CD4-positive, alpha-beta T cell (primary cell): ENCODE measurements around the gene ARHGAP26. TPM values are rescaled to one million over a fixed set of nuclear protein-coding genes. Genes with fewer than 3 reads are reported as not detected.

ENCODE experiments used
- ATAC-seq: fragments of 200-7000 bp; cut with Tn5 transposase; one replicate; pipeline ENCODE4 v1.10.0; 2022; ENCODE audit warnings: mild to moderate bottlenecking; ENCODE audit not compliant: poor library complexity
- CTCF ChIA-PET: fragments of 350-600 bp; sonication (Branson Sonifier 250); formaldehyde crosslinking; loops from one replicate; lab custom pipeline; 2021; ENCODE audit warnings: antibody characterized with exemption, inconsistent platforms; lab: Charles Lee
- POLR2A ChIA-PET: fragments of 350-600 bp; sonication (Branson Sonifier 250); formaldehyde crosslinking; loops from one replicate; lab custom pipeline; 2021; ENCODE audit warnings: antibody characterized with exemption, inconsistent platforms; lab: Charles Lee
- DNase-seq, 14 experiments: peaks; one replicate each; pipeline ENCODE4 v3.0.0-alpha.2; 2013 to 2020; ENCODE audit warnings: mixed read lengths in 2 of 14
- H3K27ac ChIP-seq, 2 donors: one replicate each; pipeline versions ENCODE4 v1.5.1 to v1.7.0; 2013; ENCODE audit warnings: low read length in 2 of 2, low read depth in 1 of 2, mild to moderate bottlenecking in 1 of 2
- H3K27me3 ChIP-seq, 2 experiments: 1 replicate in 1 of 2; 2 replicates in 1 of 2; pipeline versions ENCODE4 v1.6.1 to v1.7.0; 2013; ENCODE audit warnings: low read length in 2 of 2, control low read depth in 1 of 2, mild to moderate bottlenecking in 1 of 2, moderate library complexity in 1 of 2; ENCODE audit not compliant: insufficient read depth in 2 of 2, control insufficient read depth in 1 of 2
- H3K36me3 ChIP-seq: one replicate; pipeline ENCODE4 v1.6.1; 2013; ENCODE audit warnings: low read length, control low read depth; ENCODE audit not compliant: insufficient read depth
- H3K4me1 ChIP-seq: one replicate; pipeline ENCODE4 v1.6.1; 2013; ENCODE audit warnings: low read length, control low read depth; ENCODE audit not compliant: insufficient read depth
- H3K4me3 ChIP-seq: one replicate; pipeline ENCODE4 v1.5.1; 2013; ENCODE audit warnings: mild to moderate bottlenecking, low read length, moderate library complexity
- H3K9me3 ChIP-seq, 2 experiments: 1 replicate in 1 of 2; 2 replicates in 1 of 2; pipeline versions ENCODE4 v1.6.1 to v1.7.0; 2013; ENCODE audit warnings: low read length in 2 of 2, mild to moderate bottlenecking in 2 of 2, control low read depth in 1 of 2, moderate library complexity in 1 of 2; ENCODE audit not compliant: control insufficient read depth in 1 of 2, insufficient read depth in 1 of 2
- H3K27ac Mint-ChIP-seq: one replicate; pipeline ENCODE4 v1.8.0; 2020; ENCODE audit warnings: mixed read lengths
- H3K27me3 Mint-ChIP-seq: one replicate; pipeline ENCODE4 v1.8.0; 2021; ENCODE audit warnings: mixed read lengths
- H3K36me3 Mint-ChIP-seq: one replicate; pipeline ENCODE4 v1.8.0; 2021; ENCODE audit warnings: low read depth, mixed read lengths
- H3K4me1 Mint-ChIP-seq: one replicate; pipeline ENCODE4 v1.8.0; 2021; ENCODE audit warnings: low read depth, mixed read lengths
- H3K4me3 Mint-ChIP-seq: one replicate; pipeline ENCODE4 v1.8.0; 2020; ENCODE audit warnings: mild to moderate bottlenecking, mixed read lengths
- H3K9me3 Mint-ChIP-seq: one replicate; pipeline ENCODE4 v1.8.0; 2020; ENCODE audit warnings: mixed read lengths
- intact Hi-C, 2 experiments: fragments of 100-400 bp; cut with DNase I in 1 of 2; cut with micrococcal nuclease in 1 of 2; formaldehyde crosslinking; loops; one replicate each; pipeline versions ENCODE4 v1.15.1 to v1.9.0; 2023 to 2025; cut with DNase I, micrococcal nuclease
- total RNA-seq, 174 experiments: library from RNA in 2 of 174; stranded (reverse) in 2 of 174; gene quantifications; one replicate each; pipeline ENCODE4 v1.2.3 and lab custom pipeline; 2021 to 2026
- TF ChIP-seq, protein P1 (sequence below): fragments of 200-600 bp; IDR thresholded peaks from one replicate; pipeline ENCODE4 v1.8.0; 2022; ENCODE audit warnings: antibody characterized with exemption, mild to moderate bottlenecking

Gene ARHGAP26
- total RNA-seq, 2 experiments from 2014 or later, result 24.9 to 27.3 TPM

DNA sequence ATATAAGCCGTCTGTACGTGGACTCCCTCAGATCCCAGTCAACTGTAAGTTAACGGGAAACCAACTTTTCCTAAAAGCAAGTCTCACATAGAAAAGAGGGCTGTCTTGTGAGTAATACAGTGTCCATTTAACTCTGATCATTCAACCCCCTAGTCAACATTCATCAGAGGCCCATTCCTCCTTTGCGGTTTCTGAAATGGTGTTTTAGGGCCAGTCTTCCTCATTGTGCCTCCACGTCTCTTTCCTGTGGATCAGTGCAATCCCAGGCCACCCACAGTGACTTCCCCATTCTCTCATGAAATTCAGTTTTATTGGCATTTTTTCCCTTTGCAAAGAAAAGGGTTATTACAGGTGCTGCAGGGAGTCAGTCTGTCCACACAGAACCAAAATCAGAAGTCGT lies 371.5 kb downstream of the ARHGAP26 start:
- CTCF ChIA-PET, result no interaction called here
- Mint-ChIP-seq H3K4me1 (no peaks in the 10 kb centered on the region), H3K27me3 (no peaks in the 10 kb centered on the region), H3K27ac (no peak overlapping the region), H3K4me3 (no peak overlapping the region), H3K36me3 (peaks cover 11% of the 10 kb centered on the region), H3K9me3 (no peaks in the 10 kb centered on the region)
- no peak overlapping the region for H3K4me3 ChIP-seq
- DNase-seq (peak in 2 of 14 experiments; percentile 17 to 19), ATAC-seq (no peak)
- intact Hi-C loops, result no loop called here
- peaks cover 3% of the 10 kb centered on the region for H3K36me3 ChIP-seq
- no peaks in the 10 kb centered on the region for H3K9me3 ChIP-seq
- H3K27me3 ChIP-seq, result no peaks in the 10 kb centered on the region
- TF ChIP-seq, protein P1, sequence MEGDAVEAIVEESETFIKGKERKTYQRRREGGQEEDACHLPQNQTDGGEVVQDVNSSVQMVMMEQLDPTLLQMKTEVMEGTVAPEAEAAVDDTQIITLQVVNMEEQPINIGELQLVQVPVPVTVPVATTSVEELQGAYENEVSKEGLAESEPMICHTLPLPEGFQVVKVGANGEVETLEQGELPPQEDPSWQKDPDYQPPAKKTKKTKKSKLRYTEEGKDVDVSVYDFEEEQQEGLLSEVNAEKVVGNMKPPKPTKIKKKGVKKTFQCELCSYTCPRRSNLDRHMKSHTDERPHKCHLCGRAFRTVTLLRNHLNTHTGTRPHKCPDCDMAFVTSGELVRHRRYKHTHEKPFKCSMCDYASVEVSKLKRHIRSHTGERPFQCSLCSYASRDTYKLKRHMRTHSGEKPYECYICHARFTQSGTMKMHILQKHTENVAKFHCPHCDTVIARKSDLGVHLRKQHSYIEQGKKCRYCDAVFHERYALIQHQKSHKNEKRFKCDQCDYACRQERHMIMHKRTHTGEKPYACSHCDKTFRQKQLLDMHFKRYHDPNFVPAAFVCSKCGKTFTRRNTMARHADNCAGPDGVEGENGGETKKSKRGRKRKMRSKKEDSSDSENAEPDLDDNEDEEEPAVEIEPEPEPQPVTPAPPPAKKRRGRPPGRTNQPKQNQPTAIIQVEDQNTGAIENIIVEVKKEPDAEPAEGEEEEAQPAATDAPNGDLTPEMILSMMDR, result no peak
- POLR2A ChIA-PET, result no interaction called here
- H3K27ac ChIP-seq, result no peak overlapping the region
- no peaks in the 10 kb centered on the region for H3K4me1 ChIP-seq

DNA sequence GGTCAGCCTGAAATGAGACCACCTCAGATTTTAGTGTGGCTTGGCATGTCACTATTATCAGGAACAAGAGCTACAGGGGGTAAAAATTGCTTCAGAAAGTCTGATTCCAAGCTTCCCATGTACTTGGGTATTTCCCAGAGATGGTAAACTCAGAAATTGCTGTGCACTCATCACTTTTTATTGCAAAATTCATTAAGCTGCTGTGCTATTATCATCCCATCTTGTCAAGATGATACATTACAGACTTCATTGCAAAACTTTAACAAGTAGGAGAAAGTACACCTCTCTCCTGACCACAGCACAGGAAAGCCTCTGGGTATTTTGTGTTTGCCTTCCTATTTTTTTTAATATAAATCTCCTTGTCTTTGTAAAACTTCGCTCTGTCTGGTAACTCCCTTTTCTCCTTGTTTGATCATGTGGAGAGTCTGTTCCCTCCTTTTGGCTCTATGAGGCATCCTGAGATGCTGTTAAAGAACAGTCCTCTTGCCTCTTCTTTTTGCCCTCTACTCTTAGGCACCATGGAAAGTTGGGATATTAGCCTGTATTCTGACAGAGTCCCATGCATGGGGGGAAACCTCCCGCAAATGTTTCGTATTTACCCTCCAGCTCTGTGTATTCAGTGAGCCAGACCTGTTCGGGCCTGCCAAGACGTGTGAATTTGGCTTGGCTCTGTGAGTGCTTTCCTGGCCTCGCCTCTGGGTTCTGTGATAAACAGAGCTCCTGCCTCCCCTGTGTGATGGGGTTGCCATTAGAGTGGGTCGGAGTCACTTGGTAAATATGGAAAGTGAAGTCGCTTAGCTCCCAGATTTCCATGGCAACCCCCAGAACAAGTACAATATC lies 372.6 kb downstream of the ARHGAP26 start:
- Mint-ChIP-seq H3K27me3 (no peaks in the 10 kb centered on the region), H3K4me3 (no peak overlapping the region), H3K4me1 (no peaks in the 10 kb centered on the region), H3K9me3 (no peaks in the 10 kb centered on the region), H3K36me3 (peaks cover 21% of the 10 kb centered on the region), H3K27ac (no peak overlapping the region)
- Histone ChIP-seq H3K27ac (no peak overlapping the region), H3K36me3 (peaks cover 8% of the 10 kb centered on the region), H3K4me3 (no peak overlapping the region), H3K27me3 (no peaks in the 10 kb centered on the region), H3K9me3 (no peaks in the 10 kb centered on the region), H3K4me1 (no peaks in the 10 kb centered on the region)
- ChIA-PET CTCF (no interaction called here), POLR2A (no interaction called here)
- intact Hi-C loops, result no loop called here
- no peak for ATAC-seq
- no peak for DNase-seq
- TF ChIP-seq, protein P1, result no peak

DNA sequence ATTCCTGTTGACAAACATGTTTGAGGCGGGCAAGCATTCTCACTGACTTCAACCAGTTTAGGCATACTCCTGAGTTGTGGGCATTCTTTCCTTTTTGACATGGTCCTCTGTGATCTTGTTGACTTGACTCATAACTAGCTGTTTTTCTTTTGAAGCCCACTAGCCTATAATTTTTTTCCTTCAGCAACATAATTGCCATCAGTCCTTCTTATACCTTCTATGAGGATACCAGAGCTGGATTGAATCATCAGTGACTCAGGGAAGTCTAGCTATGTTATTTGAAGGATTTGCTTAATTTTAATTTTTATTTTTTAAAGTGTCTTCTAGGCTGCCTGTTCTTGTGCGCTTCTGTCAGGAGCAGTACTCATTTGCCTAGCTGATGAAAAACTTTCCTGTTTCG lies 373.8 kb downstream of the ARHGAP26 start:
- no peaks in the 10 kb centered on the region for H3K9me3 ChIP-seq
- POLR2A ChIA-PET, result no interaction called here
- TF ChIP-seq, protein P1, result no peak
- DNase-seq, result no peak
- H3K4me1 ChIP-seq, result no peaks in the 10 kb centered on the region
- H3K27ac ChIP-seq, result no peak overlapping the region
- Mint-ChIP-seq H3K27me3 (no peaks in the 10 kb centered on the region), H3K4me3 (no peak overlapping the region), H3K9me3 (no peaks in the 10 kb centered on the region), H3K4me1 (no peaks in the 10 kb centered on the region), H3K36me3 (peaks cover 25% of the 10 kb centered on the region), H3K27ac (no peak overlapping the region)
- H3K36me3 ChIP-seq, result peaks cover 8% of the 10 kb centered on the region
- H3K27me3 ChIP-seq, result no peaks in the 10 kb centered on the region
- no peak for ATAC-seq
- H3K4me3 ChIP-seq, result no peak overlapping the region
- intact Hi-C loops, result no loop called here
- CTCF ChIA-PET, result no interaction called here
